Adrenal gland (tissue), 12 donors: Measurements from ENCODE around the gene SPIB. TPM values are rescaled to one million over a fixed set of nuclear protein-coding genes. Genes with fewer than 3 reads are reported as not detected.

Experiments
- DNase-seq, 7 donors: peaks; one replicate each; pipeline ENCODE4 v3.0.0-alpha.2; 2019 to 2020
- H3K27ac ChIP-seq, 5 donors: fragments of 200-600 bp; sonication (generic) in 4 of 5; 1 replicate in 3 of 5; 2 replicates in 2 of 5; pipeline versions ENCODE4 v1.5.1 to v1.8.0; 2016 to 2020; ENCODE audit warnings: mild to moderate bottlenecking in 1 of 5
- H3K27me3 ChIP-seq: fragments of 200-600 bp; 2 replicates; pipeline ENCODE4 v1.8.0; 2021
- H3K36me3 ChIP-seq, 2 donors: fragments of 200-600 bp; replicated peaks in 1 of 2; 1 replicate in 1 of 2; 2 replicates in 1 of 2; pipeline versions ENCODE4 v1.5.1 to v1.8.0; 2018 to 2022
- H3K4me1 ChIP-seq, 2 donors: fragments of 200-600 bp; replicated peaks in 1 of 2; 1 replicate in 1 of 2; 2 replicates in 1 of 2; pipeline versions ENCODE4 v1.5.1 to v1.8.0; 2018 to 2021
- H3K4me3 ChIP-seq, 4 donors: fragments of 200-600 bp; sonication (generic) in 3 of 4; one replicate each; pipeline ENCODE4 v1.5.1; 2016 to 2018
- H3K9me3 ChIP-seq, 3 donors: fragments of 200-600 bp; sonication (generic) in 1 of 3; replicated peaks in 1 of 3; 1 replicate in 2 of 3; 2 replicates in 1 of 3; pipeline versions ENCODE4 v1.5.1 to v1.8.0; 2016 to 2021
- CTCF ChIP-seq, 6 experiments: fragments of 450-650 bp in 4 of 6; fragments of 200-600 bp in 2 of 6; sonication (generic) in 1 of 6; IDR thresholded peaks; 1 replicate in 5 of 6; 2 replicates in 1 of 6; pipeline versions ENCODE4 v1.5.1 to v1.8.0; 2016 to 2021; ENCODE audit warnings: antibody characterized with exemption in 6 of 6, mild to moderate bottlenecking in 2 of 6, moderate library complexity in 1 of 6
- POLR2A ChIP-seq, 2 donors: fragments of 450-650 bp; IDR thresholded peaks; one replicate each; pipeline ENCODE4 v1.6.1; 2017; ENCODE audit warnings: antibody characterized with exemption in 2 of 2, mild to moderate bottlenecking in 2 of 2, moderate library complexity in 1 of 2
- WGBS, 4 donors: extraction: QIAGEN DNeasy Blood & Tissue Kit in 2 of 4; methylation state at CpG; one replicate each; pipeline versions ENCODE4 v1.1.5 to v1.1.7; 2013 to 2017; 5-methylcytosine and 5-hydroxymethylcytosine counted together
- intact Hi-C, 2 donors: fragments of 100-400 bp; cut with DNase I; formaldehyde crosslinking; loops; one replicate each; pipeline versions ENCODE4 v1.14.1 to v1.15.0; 2022 to 2023
- polyA plus RNA-seq, 3 donors: library from polyadenylated mRNA; stranded (reverse); fragments of 200-250 nt in 2 of 3; fragments of 350-450 nt in 1 of 3; fragmentation: Illumina TruSeq in 1 of 3; extraction: RNeasy Lipid Tissue Mini Kit (QIAGEN cat#74804) in 1 of 3; gene quantifications; one replicate each; pipeline ENCODE4 v1.2.3, GENCODE V29; 2013 to 2014
- total RNA-seq, 9 donors: library from RNA; depleted of rRNA in 4 of 9; stranded (reverse); fragments of >200 nt in 4 of 9; fragments of 120-200 nt in 1 of 9; fragmentation: NEBNext Ultra II Directional in 1 of 9; extraction: Animal tissue kit (Norgen Biotek cat#: 25700) in 1 of 9; gene quantifications; one replicate each; pipeline versions ENCODE4 v1.1.0 to v1.2.4, GENCODE V29; 2013 to 2023
- donor health status: healthy with polysubstance abuse.
- donor health status: Bipolar disorder and iron deficiency.
- donor health status: DM: yes; HTN: yes; CAD: no.
- donor health status: DM: no; HTN: no; CAD: no.
- donor health status: DM: no; HTN: no; CAD: no.
- donor health status: DM: yes; HTN: yes; CAD: no.

Gene SPIB
- total and polyA plus RNA-seq, 12 donors = 0.03 to 0.29 (median 0.12) TPM; not detected in 8

- H3K4me1 ChIP-seq = no peaks in the 10 kb centered on the region
- 93 to 96% (median 94%) methylated on average over 28 to 48 of the region's 48 CpGs for WGBS, 4 donors
- H3K4me3 ChIP-seq = no peak overlapping the region
- no peak for DNase-seq
- no peaks in the 10 kb centered on the region for H3K27me3 ChIP-seq
- intact Hi-C loops = no loop called here
- H3K9me3 ChIP-seq = no peaks in the 10 kb centered on the region
- H3K36me3 ChIP-seq = no peaks in the 10 kb centered on the region
- TF ChIP-seq CTCF (IDR thresholded peaks at IDR 0.05) (no peak), POLR2A (IDR thresholded peaks at IDR 0.05) (no peak)
- no peak overlapping the region for H3K27ac ChIP-seq
Observed at GRCh38 chr19:50401605-50402450, 16.9 kb upstream of the SPIB start.

- Histone ChIP-seq H3K27me3 (no peaks in the 10 kb centered on the region), H3K36me3 (no peaks in the 10 kb centered on the region), H3K4me1 (no peaks in the 10 kb centered on the region), H3K4me3 (no peak overlapping the region), H3K9me3 (no peaks in the 10 kb centered on the region), H3K27ac (no peak overlapping the region)
- no peak for TF ChIP-seq CTCF (IDR thresholded peaks at IDR 0.05)
- TF ChIP-seq POLR2A (IDR thresholded peaks at IDR 0.05) = no peak
- no peak for DNase-seq
- 93 to 97% (median 96%) methylated on average over 24 to 41 of the region's 41 CpGs for WGBS, 4 donors
- intact Hi-C loops = no loop called here
Observed at GRCh38 chr19:50402544-50403301, 16.0 kb upstream of the SPIB start.

GRCh38 chr19:50406156-50406820, 12.4 kb upstream of the SPIB start:
- no peaks in the 10 kb centered on the region for H3K36me3 ChIP-seq
- intact Hi-C loops = no loop called here

More at GRCh38 chr19:50406156-50406820, 12.4 kb upstream of the SPIB start:
- no peaks in the 10 kb centered on the region for H3K4me1 ChIP-seq
- no peak for TF ChIP-seq CTCF (IDR thresholded peaks at IDR 0.05)
- DNase-seq = no peak
- no peaks in the 10 kb centered on the region for H3K27me3 ChIP-seq
- H3K4me3 ChIP-seq = no peak overlapping the region
- H3K27ac ChIP-seq = no peak overlapping the region
- H3K9me3 ChIP-seq = no peaks in the 10 kb centered on the region
- WGBS, 4 donors = 85 to 94% (median 87%) methylated on average over 13 to 22 of the region's 22 CpGs
